Measurements from ENCODE around the gene PTPRE. TPM values are rescaled to one million over a fixed set of nuclear protein-coding genes. Genes with fewer than 3 reads are reported as not detected.

PTPRE gene
- polyA plus RNA-seq, 1 donor from 2014 or later, result 4.1 TPM

GRCh38 chr10:128059982-128060293 lies 153.0 kb downstream of the PTPRE start:
- Histone ChIP-seq H3K79me2 (replicated peaks; ENCODE audit: insufficient read depth, low read length) (no peaks in the 10 kb centered on the region), H3K4me2 (ENCODE audit: low read length) (no peak overlapping the region), H3K4me3 (ENCODE audit: low read length) (no peak overlapping the region), H3K27ac (ENCODE audit: low read length) (no peak overlapping the region), H4K20me1 (ENCODE audit: insufficient read depth) (no peaks in the 10 kb centered on the region), H3K9me2 (ENCODE audit: insufficient read depth, low read length) (no peaks in the 10 kb centered on the region), H3K27me3 (ENCODE audit: insufficient read depth, low read depth, low read length) (no peaks in the 10 kb centered on the region), H3K36me3 (ENCODE audit: insufficient read depth, low read length) (no peaks in the 10 kb centered on the region), H3F3A (ENCODE audit: insufficient read depth, low read length, poor library complexity, severe bottlenecking) (no peaks in the 10 kb centered on the region), H3K9me3 (ENCODE audit: low read length) (no peaks in the 10 kb centered on the region), H3K9ac (ENCODE audit: low read length) (no peak overlapping the region), H2AFZ (ENCODE audit: low read depth, low read length) (no peak overlapping the region)
- TF ChIP-seq POLR2AphosphoS5 (IDR thresholded peaks at IDR 0.05), result no peak
- TF ChIP-seq EZH2 (IDR thresholded peaks at IDR 0.05; ENCODE audit: borderline replicate concordance, insufficient read depth, low read length, poor library complexity, severe bottlenecking), result no peak
- TF ChIP-seq SMC3 (conservative IDR thresholded peaks at IDR 0.05; ENCODE audit: poor library complexity), result no peak
- no peak for TF ChIP-seq EP300 (conservative IDR thresholded peaks at IDR 0.05; ENCODE audit: poor library complexity, severe bottlenecking)
- no peak for TF ChIP-seq RAD21 (conservative IDR thresholded peaks at IDR 0.05)
- no peak for TF ChIP-seq MXI1 (conservative IDR thresholded peaks at IDR 0.05; ENCODE audit: poor library complexity, severe bottlenecking)
- TF ChIP-seq CTCF (IDR thresholded peaks at IDR 0.05; ENCODE audit: poor library complexity, severe bottlenecking), result no peak
- TF ChIP-seq, protein P1, sequence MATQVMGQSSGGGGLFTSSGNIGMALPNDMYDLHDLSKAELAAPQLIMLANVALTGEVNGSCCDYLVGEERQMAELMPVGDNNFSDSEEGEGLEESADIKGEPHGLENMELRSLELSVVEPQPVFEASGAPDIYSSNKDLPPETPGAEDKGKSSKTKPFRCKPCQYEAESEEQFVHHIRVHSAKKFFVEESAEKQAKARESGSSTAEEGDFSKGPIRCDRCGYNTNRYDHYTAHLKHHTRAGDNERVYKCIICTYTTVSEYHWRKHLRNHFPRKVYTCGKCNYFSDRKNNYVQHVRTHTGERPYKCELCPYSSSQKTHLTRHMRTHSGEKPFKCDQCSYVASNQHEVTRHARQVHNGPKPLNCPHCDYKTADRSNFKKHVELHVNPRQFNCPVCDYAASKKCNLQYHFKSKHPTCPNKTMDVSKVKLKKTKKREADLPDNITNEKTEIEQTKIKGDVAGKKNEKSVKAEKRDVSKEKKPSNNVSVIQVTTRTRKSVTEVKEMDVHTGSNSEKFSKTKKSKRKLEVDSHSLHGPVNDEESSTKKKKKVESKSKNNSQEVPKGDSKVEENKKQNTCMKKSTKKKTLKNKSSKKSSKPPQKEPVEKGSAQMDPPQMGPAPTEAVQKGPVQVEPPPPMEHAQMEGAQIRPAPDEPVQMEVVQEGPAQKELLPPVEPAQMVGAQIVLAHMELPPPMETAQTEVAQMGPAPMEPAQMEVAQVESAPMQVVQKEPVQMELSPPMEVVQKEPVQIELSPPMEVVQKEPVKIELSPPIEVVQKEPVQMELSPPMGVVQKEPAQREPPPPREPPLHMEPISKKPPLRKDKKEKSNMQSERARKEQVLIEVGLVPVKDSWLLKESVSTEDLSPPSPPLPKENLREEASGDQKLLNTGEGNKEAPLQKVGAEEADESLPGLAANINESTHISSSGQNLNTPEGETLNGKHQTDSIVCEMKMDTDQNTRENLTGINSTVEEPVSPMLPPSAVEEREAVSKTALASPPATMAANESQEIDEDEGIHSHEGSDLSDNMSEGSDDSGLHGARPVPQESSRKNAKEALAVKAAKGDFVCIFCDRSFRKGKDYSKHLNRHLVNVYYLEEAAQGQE (IDR thresholded peaks at IDR 0.05; ENCODE audit: borderline replicate concordance), result no peak
- TF ChIP-seq TAF1 (IDR thresholded peaks at IDR 0.05; ENCODE audit: low read depth), result no peak

- Histone ChIP-seq H4K20me1 (ENCODE audit: insufficient read depth) (no peaks in the 10 kb centered on the region), H3K4me2 (ENCODE audit: low read length) (no peak overlapping the region), H3K4me3 (ENCODE audit: low read length) (no peak overlapping the region), H3K9me2 (ENCODE audit: insufficient read depth, low read length) (no peaks in the 10 kb centered on the region), H2AFZ (ENCODE audit: low read depth, low read length) (no peak overlapping the region), H3K9me3 (ENCODE audit: low read length) (no peaks in the 10 kb centered on the region), H3F3A (ENCODE audit: insufficient read depth, low read length, poor library complexity, severe bottlenecking) (no peaks in the 10 kb centered on the region), H3K79me2 (replicated peaks; ENCODE audit: insufficient read depth, low read length) (no peaks in the 10 kb centered on the region), H3K27me3 (ENCODE audit: insufficient read depth, low read depth, low read length) (no peaks in the 10 kb centered on the region), H3K27ac (ENCODE audit: low read length) (no peak overlapping the region), H3K9ac (ENCODE audit: low read length) (no peak overlapping the region), H3K36me3 (ENCODE audit: insufficient read depth, low read length) (no peaks in the 10 kb centered on the region)
- TF ChIP-seq EP300 (conservative IDR thresholded peaks at IDR 0.05; ENCODE audit: poor library complexity, severe bottlenecking), result no peak
- no peak for TF ChIP-seq EZH2 (IDR thresholded peaks at IDR 0.05; ENCODE audit: borderline replicate concordance, insufficient read depth, low read length, poor library complexity, severe bottlenecking)
- no peak for TF ChIP-seq MXI1 (conservative IDR thresholded peaks at IDR 0.05; ENCODE audit: poor library complexity, severe bottlenecking)
- TF ChIP-seq RAD21 (conservative IDR thresholded peaks at IDR 0.05), result no peak
- TF ChIP-seq, protein P1 (IDR thresholded peaks at IDR 0.05; ENCODE audit: borderline replicate concordance), result no peak
- no peak for TF ChIP-seq POLR2AphosphoS5 (IDR thresholded peaks at IDR 0.05)
- TF ChIP-seq TAF1 (IDR thresholded peaks at IDR 0.05; ENCODE audit: low read depth), result no peak
- TF ChIP-seq CTCF (IDR thresholded peaks at IDR 0.05; ENCODE audit: poor library complexity, severe bottlenecking), result no peak
- no peak for TF ChIP-seq SMC3 (conservative IDR thresholded peaks at IDR 0.05; ENCODE audit: poor library complexity)
These were observed 153.7 kb downstream of the PTPRE start for GRCh38 chr10:128060341-128061250.

Data from neural cell (in vitro differentiated cells).